Naive thymus-derived CD4-positive, alpha-beta T cell (primary cell): ENCODE measurements around the gene MMP2. TPM values are rescaled to one million over a fixed set of nuclear protein-coding genes. Genes with fewer than 3 reads are reported as not detected.

ENCODE experiments used
- ATAC-seq: fragments of 150-1000 bp; cut with Tn5 transposase; 2 replicates; pipeline ENCODE4 v1.10.0; 2021; ENCODE audit warnings: mild to moderate bottlenecking, moderate library complexity
- CTCF ChIA-PET: fragments of 350-600 bp; sonication (Branson Sonifier 250); formaldehyde crosslinking; loops from one replicate; lab custom pipeline; 2021; ENCODE audit warnings: antibody characterized with exemption; lab: Charles Lee
- POLR2A ChIA-PET: fragments of 350-600 bp; sonication (Branson Sonifier 250); formaldehyde crosslinking; loops from one replicate; lab custom pipeline; 2021; ENCODE audit warnings: antibody characterized with exemption, inconsistent platforms; lab: Charles Lee
- DNase-seq, 9 donors: peaks; one replicate each; pipeline versions ENCODE4 v3.0.0 to v3.0.0-alpha.2; 2020 to 2022; ENCODE audit warnings: mixed read lengths in 1 of 9
- H3K27ac ChIP-seq: one replicate; pipeline ENCODE4 v1.7.0; 2013; ENCODE audit warnings: mild to moderate bottlenecking, low read depth, low read length, moderate library complexity
- H3K27me3 ChIP-seq, 2 donors: one replicate each; pipeline ENCODE4 v1.7.0; 2013; ENCODE audit warnings: low read length in 2 of 2, mild to moderate bottlenecking in 2 of 2, moderate library complexity in 2 of 2; ENCODE audit not compliant: control insufficient read depth in 2 of 2, insufficient read depth in 2 of 2
- H3K36me3 ChIP-seq, 3 experiments: 1 replicate in 2 of 3; 2 replicates in 1 of 3; pipeline ENCODE4 v1.7.0; 2013; ENCODE audit warnings: low read length in 3 of 3, mild to moderate bottlenecking in 3 of 3, moderate library complexity in 1 of 3; ENCODE audit not compliant: insufficient read depth in 3 of 3, control insufficient read depth in 2 of 3
- H3K4me1 ChIP-seq, 2 donors: one replicate each; pipeline ENCODE4 v1.7.0; 2013; ENCODE audit warnings: low read length in 2 of 2, mild to moderate bottlenecking in 2 of 2, moderate library complexity in 1 of 2; ENCODE audit not compliant: control insufficient read depth in 2 of 2, insufficient read depth in 2 of 2
- H3K4me3 ChIP-seq: 2 replicates; pipeline ENCODE4 v1.7.0; 2013; ENCODE audit warnings: mild to moderate bottlenecking, low read length
- H3K9me3 ChIP-seq, 3 experiments: 1 replicate in 2 of 3; 2 replicates in 1 of 3; pipeline ENCODE4 v1.7.0; 2013; ENCODE audit warnings: low read length in 3 of 3; ENCODE audit not compliant: control insufficient read depth in 2 of 3
- H3K27ac Mint-ChIP-seq, 9 donors: one replicate each; pipeline ENCODE4 v1.8.0; 2020 to 2022; ENCODE audit warnings: mixed read lengths in 9 of 9, mild to moderate bottlenecking in 8 of 9, moderate library complexity in 5 of 9, inconsistent platforms in 2 of 9
- H3K27me3 Mint-ChIP-seq, 5 donors: one replicate each; pipeline ENCODE4 v1.8.0; 2021 to 2022; ENCODE audit warnings: mixed read lengths in 5 of 5, mild to moderate bottlenecking in 1 of 5
- H3K36me3 Mint-ChIP-seq, 5 donors: one replicate each; pipeline ENCODE4 v1.8.0; 2020 to 2022; ENCODE audit warnings: mixed read lengths in 5 of 5, mild to moderate bottlenecking in 3 of 5, inconsistent platforms in 1 of 5
- H3K4me1 Mint-ChIP-seq, 7 donors: one replicate each; pipeline ENCODE4 v1.8.0; 2020 to 2022; ENCODE audit warnings: mixed read lengths in 7 of 7, mild to moderate bottlenecking in 3 of 7, inconsistent platforms in 1 of 7
- H3K4me3 Mint-ChIP-seq, 10 donors: one replicate each; pipeline ENCODE4 v1.8.0; 2020 to 2022; ENCODE audit warnings: mild to moderate bottlenecking in 10 of 10, mixed read lengths in 10 of 10, moderate library complexity in 6 of 10, inconsistent platforms in 2 of 10
- H3K9me3 Mint-ChIP-seq, 11 donors: one replicate each; pipeline ENCODE4 v1.8.0; 2020 to 2022; ENCODE audit warnings: mixed read lengths in 11 of 11, mild to moderate bottlenecking in 4 of 11, inconsistent platforms in 1 of 11, moderate library complexity in 1 of 11
- intact Hi-C, 2 donors: fragments of 100-400 bp; cut with micrococcal nuclease; formaldehyde crosslinking; loops; one replicate each; pipeline ENCODE4 v1.15.1; 2023
- polyA plus RNA-seq, 2 donors: library from polyadenylated mRNA; unstranded; fragments of 300-500 nt; fragmentation: Illumina TruSeq; gene quantifications; one replicate each; pipeline ENCODE4 v1.2.3, GENCODE V29; 2021
- total RNA-seq, 6 experiments: library from RNA in 5 of 6; stranded (reverse) in 5 of 6; gene quantifications; 1 replicate in 5 of 6; 2 replicates in 1 of 6; pipeline ENCODE4 v1.2.3 and lab custom pipeline; 2021 to 2026

The MMP2 gene
- total and polyA plus RNA-seq, 7 experiments from 2014 or later, result 0.51 to 0.59 (median 0.58) TPM; not detected in 3

DNA sequence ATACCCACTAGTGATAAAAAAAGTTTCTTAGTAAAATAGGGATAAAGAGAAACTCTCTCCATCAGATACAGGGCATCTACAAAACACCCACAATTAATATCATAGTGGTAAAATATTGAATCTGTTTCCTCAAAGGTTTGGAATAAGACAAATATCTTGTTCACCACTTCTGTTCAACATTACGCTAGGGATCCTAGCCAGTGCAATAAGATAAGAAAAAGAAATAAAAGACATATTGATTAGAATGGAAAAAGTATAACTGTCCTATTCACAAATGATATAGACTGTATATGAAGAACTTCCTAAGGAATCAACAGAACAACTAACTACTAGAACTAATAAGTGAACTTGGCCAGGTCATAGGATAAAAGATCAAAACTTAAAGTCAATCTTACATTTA is 42.8 kb downstream of the MMP2 start:
- POLR2A ChIA-PET, result no interaction called here
- Histone ChIP-seq H3K27ac (no peak overlapping the region), H3K9me3 (no peaks in the 10 kb centered on the region), H3K36me3 (no peaks in the 10 kb centered on the region), H3K4me1 (no peaks in the 10 kb centered on the region), H3K27me3 (no peaks in the 10 kb centered on the region), H3K4me3 (no peak overlapping the region)
- Mint-ChIP-seq H3K4me1 (peaks cover 0 to 3% (median 0%) of the 10 kb centered on the region in 7 donors), H3K36me3 (no peaks in the 10 kb centered on the region), H3K4me3 (no peak overlapping the region), H3K9me3 (peaks cover 0 to 18% (median 7%) of the 10 kb centered on the region in 11 donors), H3K27ac (no peak overlapping the region), H3K27me3 (peaks cover 0 to 7% (median 3%) of the 10 kb centered on the region in 5 donors)
- CTCF ChIA-PET, result no interaction called here
- ATAC-seq (no peak), DNase-seq (no peak)
- intact Hi-C loops, result no loop called here

GRCh38 chr16:55526441-55526840 is 47.4 kb downstream of the MMP2 start:
- ATAC-seq (no peak), DNase-seq (no peak)
- H3K36me3 ChIP-seq, result no peaks in the 10 kb centered on the region
- no peaks in the 10 kb centered on the region for H3K9me3 ChIP-seq
- no peaks in the 10 kb centered on the region for H3K36me3 Mint-ChIP-seq
- H3K27ac ChIP-seq, result no peak overlapping the region
- no peaks in the 10 kb centered on the region for H3K4me1 ChIP-seq
- no peak overlapping the region for H3K4me3 ChIP-seq
- H3K27me3 Mint-ChIP-seq, result peaks cover 0 to 11% (median 3%) of the 10 kb centered on the region in 5 donors
- no peak overlapping the region for H3K27ac Mint-ChIP-seq
- no peak overlapping the region for H3K4me3 Mint-ChIP-seq
- intact Hi-C loops, result no loop called here
- peaks cover 0 to 3% (median 0%) of the 10 kb centered on the region in 7 donors for H3K4me1 Mint-ChIP-seq
- no peaks in the 10 kb centered on the region for H3K27me3 ChIP-seq
- CTCF ChIA-PET, result no interaction called here
- POLR2A ChIA-PET, result no interaction called here
- H3K9me3 Mint-ChIP-seq, result peaks cover 0 to 10% (median 6%) of the 10 kb centered on the region in 11 donors

GRCh38 chr16:55527885-55528284 is 48.9 kb downstream of the MMP2 start:
- H3K27me3 ChIP-seq, result no peaks in the 10 kb centered on the region
- no peak overlapping the region for H3K4me3 ChIP-seq
- intact Hi-C loops, result no loop called here
- H3K4me1 Mint-ChIP-seq, result peaks cover 0 to 3% (median 0%) of the 10 kb centered on the region in 7 donors
- H3K9me3 ChIP-seq, result no peaks in the 10 kb centered on the region
- CTCF ChIA-PET, result no interaction called here
- H3K9me3 Mint-ChIP-seq, result no peaks in the 10 kb centered on the region
- POLR2A ChIA-PET, result no interaction called here
- no peaks in the 10 kb centered on the region for H3K4me1 ChIP-seq
- H3K36me3 Mint-ChIP-seq, result no peaks in the 10 kb centered on the region
- ATAC-seq, result no peak
- no peak overlapping the region for H3K4me3 Mint-ChIP-seq
- H3K27me3 Mint-ChIP-seq, result peaks cover 0 to 11% (median 3%) of the 10 kb centered on the region in 5 donors
- H3K27ac ChIP-seq, result no peak overlapping the region
- H3K27ac Mint-ChIP-seq, result no peak overlapping the region
- H3K36me3 ChIP-seq, result no peaks in the 10 kb centered on the region
- DNase-seq, result no peak

GRCh38 chr16:55529018-55529417 is 50.0 kb downstream of the MMP2 start:
- Mint-ChIP-seq H3K27ac (no peak overlapping the region), H3K4me3 (no peak overlapping the region), H3K4me1 (peaks cover 0 to 3% (median 0%) of the 10 kb centered on the region in 7 donors), H3K27me3 (peaks cover 0 to 11% (median 3%) of the 10 kb centered on the region in 5 donors), H3K36me3 (no peaks in the 10 kb centered on the region), H3K9me3 (no peaks in the 10 kb centered on the region)
- Histone ChIP-seq H3K27ac (no peak overlapping the region), H3K27me3 (no peaks in the 10 kb centered on the region), H3K9me3 (no peaks in the 10 kb centered on the region), H3K4me1 (no peaks in the 10 kb centered on the region), H3K36me3 (no peaks in the 10 kb centered on the region), H3K4me3 (no peak overlapping the region)
- ATAC-seq (no peak), DNase-seq (no peak)
- ChIA-PET POLR2A (no interaction called here), CTCF (no interaction called here)
- intact Hi-C loops, result no loop called here

GRCh38 chr16:55530316-55530856 is 51.4 kb downstream of the MMP2 start:
- Mint-ChIP-seq H3K27me3 (peaks cover 0 to 11% (median 3%) of the 10 kb centered on the region in 5 donors), H3K4me1 (no peaks in the 10 kb centered on the region), H3K9me3 (no peaks in the 10 kb centered on the region), H3K4me3 (no peak overlapping the region), H3K27ac (no peak overlapping the region), H3K36me3 (no peaks in the 10 kb centered on the region)
- intact Hi-C loops, result no loop called here
- Histone ChIP-seq H3K4me3 (no peak overlapping the region), H3K27me3 (no peaks in the 10 kb centered on the region), H3K4me1 (no peaks in the 10 kb centered on the region), H3K36me3 (no peaks in the 10 kb centered on the region), H3K9me3 (no peaks in the 10 kb centered on the region), H3K27ac (no peak overlapping the region)
- POLR2A ChIA-PET, result no interaction called here
- DNase-seq, result no peak
- no peak for ATAC-seq
- CTCF ChIA-PET, result no interaction called here

DNA sequence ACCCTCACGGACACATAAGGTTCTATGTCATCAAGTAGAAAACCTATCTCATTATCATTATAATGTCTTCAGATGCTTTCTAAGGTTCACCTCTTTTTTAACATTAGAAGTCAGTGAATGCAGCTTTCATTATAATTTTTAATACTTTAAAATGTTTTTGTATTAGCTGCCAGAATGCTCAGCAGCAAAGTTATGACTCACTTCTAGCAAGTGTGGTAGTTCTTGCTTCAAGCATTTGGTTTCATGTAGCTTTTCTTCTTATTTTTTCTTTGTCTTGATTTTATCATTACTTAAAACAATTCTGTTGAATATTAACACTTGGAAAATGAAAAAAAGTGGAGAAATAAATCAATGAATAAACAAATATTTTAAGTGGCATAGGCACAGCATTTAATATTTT is 53.2 kb downstream of the MMP2 start:
- ChIA-PET CTCF (no interaction called here), POLR2A (no interaction called here)
- intact Hi-C loops, result no loop called here
- H3K27me3 ChIP-seq, result no peaks in the 10 kb centered on the region
- H3K4me3 ChIP-seq, result no peak overlapping the region
- no peaks in the 10 kb centered on the region for H3K36me3 ChIP-seq
- H3K9me3 ChIP-seq, result no peaks in the 10 kb centered on the region
- ATAC-seq, result no peak
- Mint-ChIP-seq H3K9me3 (no peaks in the 10 kb centered on the region), H3K27ac (no peak overlapping the region), H3K4me1 (no peaks in the 10 kb centered on the region), H3K4me3 (no peak overlapping the region), H3K36me3 (no peaks in the 10 kb centered on the region), H3K27me3 (peaks cover 0 to 11% (median 5%) of the 10 kb centered on the region in 5 donors)
- no peak overlapping the region for H3K27ac ChIP-seq
- no peaks in the 10 kb centered on the region for H3K4me1 ChIP-seq
- DNase-seq, result no peak

- H3K4me1 Mint-ChIP-seq, result no peaks in the 10 kb centered on the region
- ChIA-PET CTCF (no interaction called here), POLR2A (no interaction called here)
- no peak overlapping the region for H3K27ac ChIP-seq
- intact Hi-C loops, result no loop called here
- H3K36me3 ChIP-seq, result no peaks in the 10 kb centered on the region
- H3K9me3 Mint-ChIP-seq, result no peaks in the 10 kb centered on the region
- H3K27me3 ChIP-seq, result no peaks in the 10 kb centered on the region
- DNase-seq (no peak), ATAC-seq (no peak)
- no peak overlapping the region for H3K4me3 Mint-ChIP-seq
- no peaks in the 10 kb centered on the region for H3K9me3 ChIP-seq
- H3K4me1 ChIP-seq, result no peaks in the 10 kb centered on the region
- H3K4me3 ChIP-seq, result no peak overlapping the region
- no peaks in the 10 kb centered on the region for H3K36me3 Mint-ChIP-seq
- H3K27ac Mint-ChIP-seq, result no peak overlapping the region
- H3K27me3 Mint-ChIP-seq, result peaks cover 0 to 6% (median 1%) of the 10 kb centered on the region in 5 donors
Measured at GRCh38 chr16:55534756-55535155, 55.8 kb downstream of the MMP2 start.
